Measurements from ENCODE around the gene LCOR.
A peak's percentile ranks its signal among the peaks of the same experiment; 100 is the strongest.

DNA sequence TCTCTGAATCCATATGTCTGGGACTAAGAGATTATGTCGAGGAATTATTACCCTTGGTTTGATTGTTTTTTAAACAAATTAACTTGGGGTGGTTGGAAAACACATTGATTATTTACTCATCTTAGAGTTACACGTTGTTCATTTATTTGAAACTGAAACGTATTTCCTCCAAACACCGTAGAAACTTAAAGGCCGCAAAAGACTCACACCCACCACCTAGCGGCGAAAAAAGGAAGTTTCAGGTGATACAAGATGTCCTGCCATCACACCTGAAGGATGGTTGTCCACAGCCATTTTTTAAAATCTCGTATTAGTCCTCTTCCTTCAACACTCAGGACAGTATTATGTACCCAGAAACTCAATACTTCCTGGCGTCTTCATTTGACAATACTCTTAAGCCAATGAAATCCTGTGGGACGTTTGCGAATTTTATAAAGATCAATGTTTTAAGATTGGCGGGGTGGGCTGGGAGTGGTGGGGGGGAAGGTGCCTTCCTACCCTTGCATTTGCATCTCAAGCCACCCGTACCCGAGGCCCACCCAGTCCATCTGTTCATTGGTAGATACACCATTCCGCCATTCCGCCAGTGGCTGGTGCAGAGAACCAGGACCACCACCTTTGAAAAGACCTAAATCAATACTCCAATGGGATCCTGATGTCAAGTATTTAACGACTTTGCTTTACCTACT, 1.4 kb upstream of the LCOR start:
- no peak for TF ChIP-seq POLR2A (IDR thresholded peaks at IDR 0.05)
- TF ChIP-seq, protein P1, sequence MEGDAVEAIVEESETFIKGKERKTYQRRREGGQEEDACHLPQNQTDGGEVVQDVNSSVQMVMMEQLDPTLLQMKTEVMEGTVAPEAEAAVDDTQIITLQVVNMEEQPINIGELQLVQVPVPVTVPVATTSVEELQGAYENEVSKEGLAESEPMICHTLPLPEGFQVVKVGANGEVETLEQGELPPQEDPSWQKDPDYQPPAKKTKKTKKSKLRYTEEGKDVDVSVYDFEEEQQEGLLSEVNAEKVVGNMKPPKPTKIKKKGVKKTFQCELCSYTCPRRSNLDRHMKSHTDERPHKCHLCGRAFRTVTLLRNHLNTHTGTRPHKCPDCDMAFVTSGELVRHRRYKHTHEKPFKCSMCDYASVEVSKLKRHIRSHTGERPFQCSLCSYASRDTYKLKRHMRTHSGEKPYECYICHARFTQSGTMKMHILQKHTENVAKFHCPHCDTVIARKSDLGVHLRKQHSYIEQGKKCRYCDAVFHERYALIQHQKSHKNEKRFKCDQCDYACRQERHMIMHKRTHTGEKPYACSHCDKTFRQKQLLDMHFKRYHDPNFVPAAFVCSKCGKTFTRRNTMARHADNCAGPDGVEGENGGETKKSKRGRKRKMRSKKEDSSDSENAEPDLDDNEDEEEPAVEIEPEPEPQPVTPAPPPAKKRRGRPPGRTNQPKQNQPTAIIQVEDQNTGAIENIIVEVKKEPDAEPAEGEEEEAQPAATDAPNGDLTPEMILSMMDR (IDR thresholded peaks at IDR 0.05) = peak; percentile 64 to 80 (median 70)
